ENCODE measurements around the gene LCN2. TPM values are rescaled to one million over a fixed set of nuclear protein-coding genes. Genes with fewer than 3 reads are reported as not detected.
A peak's percentile ranks its signal among the peaks of the same experiment; 100 is the strongest.

LCN2 gene
- total and polyA plus RNA-seq, 10 of the 15 experiments (the other 5 are each of a cell fraction or from before 2014, with no cell fraction given), result not detected

- TF ChIP-seq FOS (IDR thresholded peaks at IDR 0.05; ENCODE audit: borderline replicate concordance, extremely low read depth, insufficient read length) (no peak), NRF1 (conservative IDR thresholded peaks at IDR 0.05; ENCODE audit: low read depth, low read length) (no peak), BHLHE40 (IDR thresholded peaks at IDR 0.05; ENCODE audit: borderline replicate concordance in 1 of 2, low read depth in 2 of 2, low read length in 1 of 2) (peak in 1 of 2 experiments; percentile 69; a peak in 2 of 4 replicates), SRF (IDR thresholded peaks at IDR 0.05; ENCODE audit: low read depth in 2 of 2, low read length in 2 of 2) (peak in 1 of 2 experiments; percentile 69; a peak in 2 of 4 replicates), HSF1 (IDR thresholded peaks at IDR 0.05; ENCODE audit: low read depth, low read length) (no peak), MTA3 (IDR thresholded peaks at IDR 0.05; ENCODE audit: borderline replicate concordance, low read length) (no peak), LARP7 (IDR thresholded peaks at IDR 0.05) (peak; percentile 64; the same call in 1 of the 2 replicates), SP1 (IDR thresholded peaks at IDR 0.05; ENCODE audit: low read depth, low read length) (peak; percentile 42), POLR2AphosphoS5 (IDR thresholded peaks at IDR 0.05; ENCODE audit: low read length) (peak; percentile 86), CEBPZ (IDR thresholded peaks at IDR 0.05; ENCODE audit: low read depth, low read length) (no peak), BCL3 (IDR thresholded peaks at IDR 0.05; ENCODE audit: borderline replicate concordance, insufficient read depth, low read depth, low read length, poor library complexity, severe bottlenecking) (peak; percentile 43), NFYA (IDR thresholded peaks at IDR 0.05; ENCODE audit: borderline replicate concordance, low read depth, low read length) (no peak), RFX5 (IDR thresholded peaks at IDR 0.05; ENCODE audit: low read depth, low read length) (no peak)
Measured at GRCh38 chr9:128159784-128160602, 10.7 kb downstream of the LCN2 start, which contains the start of gene BBLN (continued).

Data from GM12878 (cell line).